Measurements from ENCODE around the gene GNAZ. TPM values are rescaled to one million over a fixed set of nuclear protein-coding genes. Genes with fewer than 3 reads are reported as not detected.

Gene GNAZ
- total RNA-seq, 1 experiment from 2014 or later, result 11.1 TPM

DNA sequence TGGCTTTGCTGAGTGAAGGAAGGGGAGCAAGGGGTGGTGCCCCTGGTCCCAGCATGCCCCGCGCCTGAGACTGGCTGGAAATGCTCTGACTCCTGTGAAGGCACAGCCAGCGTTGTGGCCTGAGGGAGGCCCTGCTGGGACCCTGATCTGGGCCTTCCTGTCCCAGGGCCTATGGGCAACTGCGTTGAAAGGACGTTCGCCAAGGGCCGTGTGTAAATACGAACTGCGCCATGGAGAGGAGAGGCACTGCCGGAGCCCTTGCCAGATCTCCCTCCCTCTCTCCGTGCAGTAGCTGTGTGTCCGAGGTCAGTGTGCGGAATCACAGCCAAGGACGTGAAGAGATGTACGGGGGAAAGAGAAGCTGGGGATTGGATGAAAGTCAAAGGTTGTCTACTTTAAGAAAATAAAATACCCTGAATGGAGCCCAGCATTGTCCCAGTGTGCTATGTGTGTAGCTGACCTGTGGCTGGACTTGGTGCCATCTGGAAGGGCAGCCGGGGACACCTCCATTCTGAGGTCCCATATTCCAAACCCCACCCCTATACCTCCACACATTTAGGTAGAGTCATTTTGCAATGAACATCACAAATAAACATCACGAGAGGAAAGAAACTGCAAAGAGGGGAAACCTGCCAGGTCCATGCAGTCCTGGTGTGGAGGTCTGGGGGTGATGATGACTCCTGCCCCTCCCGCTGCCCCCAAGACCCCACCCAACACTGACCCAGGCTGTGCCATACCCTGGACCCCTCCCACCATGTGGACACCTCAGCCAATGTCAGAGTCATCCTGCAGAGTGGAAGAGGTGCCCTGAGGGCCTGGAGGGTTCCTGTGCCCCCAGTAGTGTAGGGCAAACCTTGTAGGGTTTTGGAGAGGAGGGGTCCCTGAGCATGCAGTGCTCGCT is 54.5 kb downstream of the GNAZ start:
- Histone ChIP-seq H3K36me3 (ENCODE audit: control insufficient read depth in 1 of 2, insufficient read depth in 2 of 2, low read length in 2 of 2) (no peaks in the 10 kb centered on the region), H3K4me1 (ENCODE audit: control insufficient read depth in 1 of 2, insufficient read depth in 2 of 2, low read length in 2 of 2) (0 out of 4 replicates have a peak, but pooled peaks cover 0 to 2% of the 10 kb centered on the region in 2 experiments), H4K20me1 (ENCODE audit: insufficient read depth) (no peaks in the 10 kb centered on the region), H3K27ac (ENCODE audit: low read depth, low read length) (no peak overlapping the region), H3K27me3 (ENCODE audit: insufficient read depth, low read length) (no peaks in the 10 kb centered on the region), H3K9me2 (ENCODE audit: insufficient read depth) (no peaks in the 10 kb centered on the region), H3K4me2 (ENCODE audit: low read length) (no peak overlapping the region), H3K9ac (ENCODE audit: low read length) (no peak overlapping the region), H3K79me2 (ENCODE audit: insufficient read depth, low read length) (no peaks in the 10 kb centered on the region), H3K4me3 (replicated peaks in 1 of 2; ENCODE audit: low read depth in 1 of 2, low read length in 2 of 2) (no peak overlapping the region), H3K9me3 (ENCODE audit: control insufficient read depth in 1 of 2, insufficient read depth in 1 of 2, low read depth in 1 of 2, low read length in 2 of 2) (no peaks in the 10 kb centered on the region), H2AFZ (ENCODE audit: low read depth, low read length, poor library complexity, severe bottlenecking) (no peak overlapping the region)
- ATAC-seq (no peak), DNase-seq (ENCODE audit: low read depth, low spot score) (no peak)
- POLR2A ChIA-PET, result no interaction called here
- CTCF ChIA-PET, result interaction anchor here (1.6 to 5.7 kb wide), 2 partner anchors 165 to 166 kb away, joined by 12 to 174 read pairs; no protein-coding TSS in a partner anchor
- no peak for TF ChIP-seq SIN3A (IDR thresholded peaks at IDR 0.05; ENCODE audit: low read depth)
- TF ChIP-seq TCF7L2 (IDR thresholded peaks at IDR 0.05; ENCODE audit: borderline replicate concordance, extremely low read depth, insufficient read depth, insufficient read length), result no peak
- TF ChIP-seq, protein P1, sequence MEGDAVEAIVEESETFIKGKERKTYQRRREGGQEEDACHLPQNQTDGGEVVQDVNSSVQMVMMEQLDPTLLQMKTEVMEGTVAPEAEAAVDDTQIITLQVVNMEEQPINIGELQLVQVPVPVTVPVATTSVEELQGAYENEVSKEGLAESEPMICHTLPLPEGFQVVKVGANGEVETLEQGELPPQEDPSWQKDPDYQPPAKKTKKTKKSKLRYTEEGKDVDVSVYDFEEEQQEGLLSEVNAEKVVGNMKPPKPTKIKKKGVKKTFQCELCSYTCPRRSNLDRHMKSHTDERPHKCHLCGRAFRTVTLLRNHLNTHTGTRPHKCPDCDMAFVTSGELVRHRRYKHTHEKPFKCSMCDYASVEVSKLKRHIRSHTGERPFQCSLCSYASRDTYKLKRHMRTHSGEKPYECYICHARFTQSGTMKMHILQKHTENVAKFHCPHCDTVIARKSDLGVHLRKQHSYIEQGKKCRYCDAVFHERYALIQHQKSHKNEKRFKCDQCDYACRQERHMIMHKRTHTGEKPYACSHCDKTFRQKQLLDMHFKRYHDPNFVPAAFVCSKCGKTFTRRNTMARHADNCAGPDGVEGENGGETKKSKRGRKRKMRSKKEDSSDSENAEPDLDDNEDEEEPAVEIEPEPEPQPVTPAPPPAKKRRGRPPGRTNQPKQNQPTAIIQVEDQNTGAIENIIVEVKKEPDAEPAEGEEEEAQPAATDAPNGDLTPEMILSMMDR (IDR thresholded peaks at IDR 0.05 in 2 of 3, conservative IDR thresholded peaks at IDR 0.05 in 1 of 3; ENCODE audit: borderline replicate concordance in 1 of 3, insufficient read depth in 1 of 3, low read depth in 2 of 3, low read length in 2 of 3), result no peak
- RAD21 ChIA-PET (ENCODE audit: low non-redundant PET in 1 of 2, low total read pairs in 2 of 2, uncharacterized antibody in 2 of 2, unreplicated experiment in 2 of 2), result interaction anchor here in 1 of 2 experiments (0.6 kb wide), 1 partner anchor 16 kb away, joined by 3 read pairs; no protein-coding TSS in a partner anchor
- intact Hi-C loops (cut with micrococcal nuclease), result no loop called here
- BruUV-seq (replicated peaks), result no TSS peak

DNA sequence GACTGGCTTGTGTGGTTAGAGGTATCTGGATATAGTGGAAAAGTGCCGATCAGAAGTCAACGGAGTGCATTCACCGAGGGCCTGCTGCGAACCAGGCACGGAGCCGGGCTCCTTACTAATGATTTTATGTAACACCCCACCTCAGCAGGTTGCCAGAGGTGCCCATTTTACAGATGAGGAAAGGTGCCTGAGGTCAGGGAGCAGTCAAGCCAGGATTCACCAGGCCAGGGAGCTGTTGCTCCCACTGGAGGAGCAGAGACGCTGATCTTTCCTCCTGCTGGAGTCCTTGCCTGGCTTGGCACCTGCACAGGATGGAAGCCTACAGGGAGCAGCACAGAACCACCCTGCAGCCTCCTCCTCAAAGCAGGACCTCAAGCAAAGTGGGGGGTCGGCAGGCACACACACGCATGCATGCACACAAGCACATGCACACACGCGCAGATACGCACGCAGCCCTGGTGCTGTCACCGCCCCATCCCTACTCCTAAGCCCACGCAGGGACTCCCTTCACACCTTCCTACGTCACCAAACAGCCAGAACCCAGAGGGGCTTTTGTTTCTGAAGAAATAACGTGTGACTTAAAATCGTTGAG is 55.3 kb downstream of the GNAZ start:
- no peak overlapping the region for H3K9ac ChIP-seq (ENCODE audit: low read length)
- ChIA-PET CTCF (interaction anchor here (5.7 kb wide), 1 partner anchor 167 kb away, joined by 174 read pairs; no protein-coding TSS in a partner anchor), RAD21 (ENCODE audit: low non-redundant PET in 1 of 2, low total read pairs in 2 of 2, uncharacterized antibody in 2 of 2, unreplicated experiment in 2 of 2) (no interaction called here), POLR2A (no interaction called here)
- H3K27me3 ChIP-seq (ENCODE audit: insufficient read depth, low read length), result no peaks in the 10 kb centered on the region
- no peak overlapping the region for H3K4me3 ChIP-seq (replicated peaks in 1 of 2; ENCODE audit: low read depth in 1 of 2, low read length in 2 of 2)
- TF ChIP-seq POLR2AphosphoS5 (IDR thresholded peaks at IDR 0.05; ENCODE audit: low read depth, low read length) (no peak), SRF (IDR thresholded peaks at IDR 0.05; ENCODE audit: low read depth) (no peak), TCF7L2 (IDR thresholded peaks at IDR 0.05; ENCODE audit: borderline replicate concordance, extremely low read depth, insufficient read depth, insufficient read length) (no peak)
- TF ChIP-seq, protein P2, sequence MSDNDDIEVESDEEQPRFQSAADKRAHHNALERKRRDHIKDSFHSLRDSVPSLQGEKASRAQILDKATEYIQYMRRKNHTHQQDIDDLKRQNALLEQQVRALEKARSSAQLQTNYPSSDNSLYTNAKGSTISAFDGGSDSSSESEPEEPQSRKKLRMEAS (IDR thresholded peaks at IDR 0.05), result no peak
- TF ChIP-seq, protein P3, sequence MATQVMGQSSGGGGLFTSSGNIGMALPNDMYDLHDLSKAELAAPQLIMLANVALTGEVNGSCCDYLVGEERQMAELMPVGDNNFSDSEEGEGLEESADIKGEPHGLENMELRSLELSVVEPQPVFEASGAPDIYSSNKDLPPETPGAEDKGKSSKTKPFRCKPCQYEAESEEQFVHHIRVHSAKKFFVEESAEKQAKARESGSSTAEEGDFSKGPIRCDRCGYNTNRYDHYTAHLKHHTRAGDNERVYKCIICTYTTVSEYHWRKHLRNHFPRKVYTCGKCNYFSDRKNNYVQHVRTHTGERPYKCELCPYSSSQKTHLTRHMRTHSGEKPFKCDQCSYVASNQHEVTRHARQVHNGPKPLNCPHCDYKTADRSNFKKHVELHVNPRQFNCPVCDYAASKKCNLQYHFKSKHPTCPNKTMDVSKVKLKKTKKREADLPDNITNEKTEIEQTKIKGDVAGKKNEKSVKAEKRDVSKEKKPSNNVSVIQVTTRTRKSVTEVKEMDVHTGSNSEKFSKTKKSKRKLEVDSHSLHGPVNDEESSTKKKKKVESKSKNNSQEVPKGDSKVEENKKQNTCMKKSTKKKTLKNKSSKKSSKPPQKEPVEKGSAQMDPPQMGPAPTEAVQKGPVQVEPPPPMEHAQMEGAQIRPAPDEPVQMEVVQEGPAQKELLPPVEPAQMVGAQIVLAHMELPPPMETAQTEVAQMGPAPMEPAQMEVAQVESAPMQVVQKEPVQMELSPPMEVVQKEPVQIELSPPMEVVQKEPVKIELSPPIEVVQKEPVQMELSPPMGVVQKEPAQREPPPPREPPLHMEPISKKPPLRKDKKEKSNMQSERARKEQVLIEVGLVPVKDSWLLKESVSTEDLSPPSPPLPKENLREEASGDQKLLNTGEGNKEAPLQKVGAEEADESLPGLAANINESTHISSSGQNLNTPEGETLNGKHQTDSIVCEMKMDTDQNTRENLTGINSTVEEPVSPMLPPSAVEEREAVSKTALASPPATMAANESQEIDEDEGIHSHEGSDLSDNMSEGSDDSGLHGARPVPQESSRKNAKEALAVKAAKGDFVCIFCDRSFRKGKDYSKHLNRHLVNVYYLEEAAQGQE (IDR thresholded peaks at IDR 0.05; ENCODE audit: low read depth), result no peak
- H3K4me2 ChIP-seq (ENCODE audit: low read length), result no peak overlapping the region
- H3K27ac ChIP-seq (ENCODE audit: low read depth, low read length), result no peak overlapping the region
- no peaks in the 10 kb centered on the region for H4K20me1 ChIP-seq (ENCODE audit: insufficient read depth)
- H3K36me3 ChIP-seq (ENCODE audit: control insufficient read depth in 1 of 2, insufficient read depth in 2 of 2, low read length in 2 of 2), result no peaks in the 10 kb centered on the region
- 0 out of 4 replicates have a peak, but pooled peaks cover 0 to 2% of the 10 kb centered on the region in 2 experiments for H3K4me1 ChIP-seq (ENCODE audit: control insufficient read depth in 1 of 2, insufficient read depth in 2 of 2, low read length in 2 of 2)
- H3K9me3 ChIP-seq (ENCODE audit: control insufficient read depth in 1 of 2, insufficient read depth in 1 of 2, low read depth in 1 of 2, low read length in 2 of 2), result no peaks in the 10 kb centered on the region
- no peak overlapping the region for H2AFZ ChIP-seq (ENCODE audit: low read depth, low read length, poor library complexity, severe bottlenecking)
- no peaks in the 10 kb centered on the region for H3K79me2 ChIP-seq (ENCODE audit: insufficient read depth, low read length)
- intact Hi-C loops (cut with micrococcal nuclease), result no loop called here
- H3K9me2 ChIP-seq (ENCODE audit: insufficient read depth), result no peaks in the 10 kb centered on the region
- no TSS peak for BruUV-seq (replicated peaks)
- ATAC-seq (no peak), DNase-seq (ENCODE audit: low read depth, low spot score) (no peak)

Data from HCT116 (cell line).